ENCODE data around the gene MEGF11. TPM values are rescaled to one million over a fixed set of nuclear protein-coding genes. Genes with fewer than 3 reads are reported as not detected.
"Not testable (repeated sequence)": the region's sequence is repeated elsewhere in the genome, so short reads cannot be mapped to it uniquely, and the experiment has no call there.

The MEGF11 gene
- polyA plus RNA-seq, 6 donors from 2014 or later, result 1.00 TPM; not detected in 5

GRCh38 chr15:65869954-65870871 lies 383.3 kb downstream of the MEGF11 start:
- ATAC-seq (ENCODE audit: low read depth in 2 of 2) (peak; percentile 4 to 7), DNase-seq (peak; percentile 17)
- H3K27ac Mint-ChIP-seq, result peak overlapping the region; percentile 95 to 100 (median 99)
- H3K4me3 Mint-ChIP-seq, result peak overlapping the region; percentile 97 to 100 (median 100)
- peaks cover 25 to 42% (median 28%) of the 10 kb centered on the region in 3 donors for H3K4me1 Mint-ChIP-seq
- H3K9me3 Mint-ChIP-seq, result peaks cover 0 to 5% (median 0%) of the 10 kb centered on the region in 7 donors
- peaks cover 0 to 5% (median 0%) of the 10 kb centered on the region in 3 donors for H3K27me3 Mint-ChIP-seq
- no peaks in the 10 kb centered on the region for H3K36me3 Mint-ChIP-seq

- H3K9me3 Mint-ChIP-seq, result peaks cover 0 to 5% (median 0%) of the 10 kb centered on the region in 7 donors
- peaks cover 0 to 5% (median 0%) of the 10 kb centered on the region in 3 donors for H3K27me3 Mint-ChIP-seq
- H3K4me3 Mint-ChIP-seq, result peak within 1 kb of the TSS; percentile 97 to 100 (median 100)
- H3K4me1 Mint-ChIP-seq, result peaks cover 25 to 42% (median 28%) of the 10 kb centered on the region in 3 donors
- H3K27ac Mint-ChIP-seq, result peak within 1 kb of the TSS; percentile 95 to 100 (median 99)
- ATAC-seq (ENCODE audit: low read depth in 2 of 2) (peak; percentile 90 to 91), DNase-seq (peak; percentile 97)
- no peaks in the 10 kb centered on the region for H3K36me3 Mint-ChIP-seq
Measured at GRCh38 chr15:65869126-65869953, 384.2 kb downstream of the MEGF11 start, which contains the start of gene RAB11A. Gene RAB11A (plus strand): TSS chr15:65869491. CDS start chr15:65869586, 95 bp downstream.

GRCh38 chr15:65868546-65869125 lies 384.9 kb downstream of the MEGF11 start:
- ATAC-seq (ENCODE audit: low read depth in 2 of 2) (no peak), DNase-seq (no peak)
- Mint-ChIP-seq H3K4me1 (peaks cover 25 to 39% (median 28%) of the 10 kb centered on the region in 3 donors), H3K36me3 (no peaks in the 10 kb centered on the region), H3K4me3 (peak overlapping the region; percentile 97 to 100 (median 100)), H3K27me3 (peaks cover 0 to 5% (median 0%) of the 10 kb centered on the region in 3 donors), H3K9me3 (peaks cover 0 to 5% (median 0%) of the 10 kb centered on the region in 7 donors), H3K27ac (peak overlapping the region; percentile 95 to 100 (median 99))

GRCh38 chr15:65867933-65868332 lies 385.6 kb downstream of the MEGF11 start:
- ATAC-seq (ENCODE audit: low read depth in 2 of 2); H3K36me3 Mint-ChIP-seq; DNase-seq; H3K27me3 Mint-ChIP-seq; H3K9me3 Mint-ChIP-seq: not testable (repeated sequence)
- H3K4me3 Mint-ChIP-seq, result peak overlapping the region in 1 of 8 donors; percentile 100
- H3K27ac Mint-ChIP-seq, result peak overlapping the region in 1 of 6 donors; percentile 66
- H3K4me1 Mint-ChIP-seq, result peaks cover 25 to 37% (median 26%) of the 10 kb centered on the region in 3 donors

GRCh38 chr15:65867244-65867643 lies 386.3 kb downstream of the MEGF11 start:
- H3K36me3 Mint-ChIP-seq, result no peaks in the 10 kb centered on the region
- DNase-seq (no peak), ATAC-seq (ENCODE audit: low read depth in 2 of 2) (no peak)
- H3K27me3 Mint-ChIP-seq, result peaks cover 0 to 5% (median 0%) of the 10 kb centered on the region in 3 donors
- H3K4me1 Mint-ChIP-seq, result peaks cover 25 to 36% (median 28%) of the 10 kb centered on the region in 3 donors
- peaks cover 0 to 5% (median 0%) of the 10 kb centered on the region in 7 donors for H3K9me3 Mint-ChIP-seq
- H3K4me3 Mint-ChIP-seq, result peak overlapping the region in 2 of 8 donors; percentile 56 to 100
- no peak overlapping the region for H3K27ac Mint-ChIP-seq

- no peak overlapping the region for H3K4me3 Mint-ChIP-seq
- no peaks in the 10 kb centered on the region for H3K9me3 Mint-ChIP-seq
- ATAC-seq (ENCODE audit: low read depth in 2 of 2), result peak; percentile 55 to 66
- no peak for DNase-seq
- H3K4me1 Mint-ChIP-seq, result peaks cover 7 to 12% (median 8%) of the 10 kb centered on the region in 3 donors
- no peaks in the 10 kb centered on the region for H3K36me3 Mint-ChIP-seq
- H3K27me3 Mint-ChIP-seq, result no peaks in the 10 kb centered on the region
- no peak overlapping the region for H3K27ac Mint-ChIP-seq
Measured at GRCh38 chr15:65863106-65863505, 390.4 kb downstream of the MEGF11 start.

GRCh38 chr15:65862682-65863081 lies 390.9 kb downstream of the MEGF11 start:
- ATAC-seq (ENCODE audit: low read depth in 2 of 2), result peak; percentile 90 to 91
- Mint-ChIP-seq H3K27me3 (no peaks in the 10 kb centered on the region), H3K36me3 (no peaks in the 10 kb centered on the region), H3K4me3 (peak overlapping the region in 1 of 8 donors; percentile 12), H3K27ac (peak overlapping the region in 1 of 6 donors; percentile 28), H3K4me1 (peaks cover 11 to 16% (median 11%) of the 10 kb centered on the region in 3 donors), H3K9me3 (no peaks in the 10 kb centered on the region)
- peak; percentile 25 for DNase-seq

- no peaks in the 10 kb centered on the region for H3K9me3 Mint-ChIP-seq
Measured at GRCh38 chr15:65857718-65858402, 395.7 kb downstream of the MEGF11 start.

GRCh38 chr15:65856821-65857455 lies 396.6 kb downstream of the MEGF11 start:
- H3K4me3 Mint-ChIP-seq, result no peak overlapping the region
- H3K27me3 Mint-ChIP-seq, result no peaks in the 10 kb centered on the region
- H3K27ac Mint-ChIP-seq, result peak overlapping the region; percentile 26 to 83 (median 49)
- ATAC-seq (ENCODE audit: low read depth in 2 of 2) (peak; percentile 85 to 94), DNase-seq (peak; percentile 68)
- no peaks in the 10 kb centered on the region for H3K9me3 Mint-ChIP-seq
- no peaks in the 10 kb centered on the region for H3K36me3 Mint-ChIP-seq
- peaks cover 10 to 18% (median 11%) of the 10 kb centered on the region in 3 donors for H3K4me1 Mint-ChIP-seq

More at GRCh38 chr15:65857718-65858402, 395.7 kb downstream of the MEGF11 start:
- no peaks in the 10 kb centered on the region for H3K36me3 Mint-ChIP-seq
- H3K4me1 Mint-ChIP-seq, result peaks cover 14 to 25% (median 15%) of the 10 kb centered on the region in 3 donors
- H3K4me3 Mint-ChIP-seq, result no peak overlapping the region
- H3K27me3 Mint-ChIP-seq, result no peaks in the 10 kb centered on the region
- H3K27ac Mint-ChIP-seq, result peak overlapping the region in 2 of 6 donors; percentile 17 to 43
- peak in 1 of 2 donors; percentile 26 for ATAC-seq (ENCODE audit: low read depth in 2 of 2)
- no peak for DNase-seq

GRCh38 chr15:65851981-65852380 lies 401.6 kb downstream of the MEGF11 start:
- Mint-ChIP-seq H3K9me3 (no peaks in the 10 kb centered on the region), H3K4me3 (no peak overlapping the region), H3K27ac (peak overlapping the region in 1 of 6 donors; percentile 63), H3K4me1 (peaks cover 2 to 7% (median 3%) of the 10 kb centered on the region in 3 donors), H3K27me3 (peaks cover 0 to 5% (median 0%) of the 10 kb centered on the region in 3 donors), H3K36me3 (no peaks in the 10 kb centered on the region)
- DNase-seq, result no peak
- ATAC-seq (ENCODE audit: low read depth in 2 of 2), result no peak

- Mint-ChIP-seq H3K36me3 (no peaks in the 10 kb centered on the region), H3K4me3 (no peak overlapping the region), H3K4me1 (no peaks in the 10 kb centered on the region), H3K9me3 (no peaks in the 10 kb centered on the region), H3K27me3 (peaks cover 0 to 5% (median 0%) of the 10 kb centered on the region in 3 donors), H3K27ac (no peak overlapping the region)
- DNase-seq (no peak), ATAC-seq (ENCODE audit: low read depth in 2 of 2) (no peak)
Measured at GRCh38 chr15:65847989-65848388, 405.6 kb downstream of the MEGF11 start.
